Smooth muscle cell (in vitro differentiated cells): Measurements from ENCODE around the gene NEAT1. TPM values are rescaled to one million over a fixed set of nuclear protein-coding genes. Genes with fewer than 3 reads are reported as not detected.
"Not testable (repeated sequence)": the region's sequence is repeated elsewhere in the genome, so short reads cannot be mapped to it uniquely, and the experiment has no call there.

Experiments
- DNase-seq: peaks from one replicate; lab custom pipeline; 2025; ENCODE audit not compliant: unreplicated experiment; lab: John Stamatoyannopoulos, UW
- H2AFZ ChIP-seq: fragments of 200-600 bp; sonication (generic); 2 replicates; pipeline ENCODE4 v1.6.0; 2016; ENCODE audit warnings: antibody characterized with exemption, low read depth, mild to moderate bottlenecking
- H3F3A ChIP-seq: fragments of 200-600 bp; sonication (generic); 2 replicates; pipeline ENCODE4 v1.6.0; 2017; ENCODE audit warnings: antibody characterized with exemption, low read depth
- H3K27ac ChIP-seq: fragments of 200-600 bp; sonication (generic); 2 replicates; pipeline ENCODE4 v1.5.1; 2016; ENCODE audit warnings: low read depth, mild to moderate bottlenecking
- H3K27me3 ChIP-seq: fragments of 200-600 bp; sonication (generic); 2 replicates; pipeline ENCODE4 v1.6.1; 2016; ENCODE audit warnings: low read depth, mild to moderate bottlenecking
- H3K36me3 ChIP-seq: fragments of 200-600 bp; sonication (generic); 2 replicates; pipeline ENCODE4 v1.5.1; 2016; ENCODE audit warnings: low read depth
- H3K4me1 ChIP-seq: fragments of 200-600 bp; sonication (generic); 2 replicates; pipeline ENCODE4 v1.5.1; 2016; ENCODE audit warnings: low read depth
- H3K4me2 ChIP-seq: fragments of 200-600 bp; sonication (generic); 2 replicates; pipeline ENCODE4 v1.6.0; 2016; ENCODE audit warnings: mild to moderate bottlenecking
- H3K4me3 ChIP-seq: fragments of 200-600 bp; sonication (generic); 2 replicates; pipeline ENCODE4 v1.5.1; 2016; ENCODE audit warnings: mild to moderate bottlenecking
- H3K79me2 ChIP-seq: fragments of 200-600 bp; sonication (generic); 2 replicates; pipeline ENCODE4 v1.6.0; 2016; ENCODE audit warnings: low read depth, mild to moderate bottlenecking
- H3K9ac ChIP-seq: fragments of 200-600 bp; sonication (generic); 2 replicates; pipeline ENCODE4 v1.6.0; 2016; ENCODE audit warnings: low read depth
- H3K9me3 ChIP-seq: fragments of 200-600 bp; sonication (generic); replicated peaks from 2 replicates; pipeline ENCODE4 v1.5.1; 2016; ENCODE audit warnings: low read depth
- H4K20me1 ChIP-seq: fragments of 200-600 bp; sonication (generic); 2 replicates; pipeline ENCODE4 v1.6.0; 2016; ENCODE audit warnings: low read depth
- CTCF ChIP-seq: fragments of 200-600 bp; sonication (generic); IDR thresholded peaks from 2 replicates; pipeline ENCODE4 v1.5.1; 2017; ENCODE audit warnings: borderline replicate concordance, mild to moderate bottlenecking, antibody characterized with exemption; ENCODE audit not compliant: insufficient read depth, poor library complexity, severe bottlenecking
- WGBS: methylation state at CpG from one replicate; pipeline ENCODE4 v1.1.7; 2016; ENCODE audit warnings: low lambda C conversion rate; 5-methylcytosine and 5-hydroxymethylcytosine counted together
- polyA plus RNA-seq: library from polyadenylated mRNA; unstranded; fragments of >200 nt; fragmentation: Nextera tagmentation; extraction: Ambion mirVana; gene quantifications from 2 replicates; pipeline ENCODE4 v1.2.1, GENCODE V29; 2016
- total RNA-seq: library from RNA; depleted of rRNA; stranded (reverse); fragments of >200 nt; gene quantifications from 2 replicates; pipeline ENCODE4 v1.2.3, GENCODE V29; 2014

The NEAT1 gene
- total and polyA plus RNA-seq, 2 experiments from 2014 or later: 14.9 to 155 TPM

GRCh38 chr11:65454311-65454695, 31.7 kb downstream of the NEAT1 start:
- 53% methylated on average over 10 of the region's 10 CpGs for WGBS
- Histone ChIP-seq H3K4me1 (peaks cover 5% of the 10 kb centered on the region), H3K79me2 (peaks cover 32% of the 10 kb centered on the region), H4K20me1 (no peaks in the 10 kb centered on the region), H2AFZ (no peak overlapping the region), H3K9me3 (no peaks in the 10 kb centered on the region), H3K36me3 (no peaks in the 10 kb centered on the region), H3K4me3 (peak overlapping the region; percentile 53), H3K27ac (peak overlapping the region; percentile 74), H3F3A (peaks cover 8% of the 10 kb centered on the region), H3K27me3 (no peaks in the 10 kb centered on the region), H3K9ac (peak overlapping the region; percentile 46), H3K4me2 (peak overlapping the region; percentile 84)
- TF ChIP-seq CTCF: no peak
- no peak for DNase-seq

GRCh38 chr11:65454696-65455456, 32.3 kb downstream of the NEAT1 start:
- DNase-seq: peak; percentile 65
- no peaks in the 10 kb centered on the region for H3K9me3 ChIP-seq
- no peaks in the 10 kb centered on the region for H3K36me3 ChIP-seq
- H3K27me3 ChIP-seq: no peaks in the 10 kb centered on the region
- H2AFZ ChIP-seq: no peak overlapping the region
- peak overlapping the region; percentile 67 for H3K9ac ChIP-seq
- no peak for TF ChIP-seq CTCF
- peak overlapping the region; percentile 84 for H3K4me2 ChIP-seq
- peaks cover 5% of the 10 kb centered on the region for H3K4me1 ChIP-seq
- H3K4me3 ChIP-seq: peak overlapping the region; percentile 53
- no peaks in the 10 kb centered on the region for H4K20me1 ChIP-seq
- peak overlapping the region; percentile 74 for H3K27ac ChIP-seq
- peaks cover 8% of the 10 kb centered on the region for H3F3A ChIP-seq
- peaks cover 32% of the 10 kb centered on the region for H3K79me2 ChIP-seq
- 14% methylated on average over 46 of the region's 47 CpGs for WGBS

- DNase-seq: no peak
- WGBS: 93% methylated on average over 3 of the region's 3 CpGs
- Histone ChIP-seq H3K27me3 (no peaks in the 10 kb centered on the region), H3F3A (peaks cover 8% of the 10 kb centered on the region), H3K4me2 (peak overlapping the region; percentile 37), H3K4me1 (peaks cover 5% of the 10 kb centered on the region), H3K9ac (no peak overlapping the region), H3K36me3 (no peaks in the 10 kb centered on the region), H3K4me3 (no peak overlapping the region), H3K79me2 (peaks cover 38% of the 10 kb centered on the region), H2AFZ (no peak overlapping the region), H4K20me1 (no peaks in the 10 kb centered on the region), H3K9me3 (no peaks in the 10 kb centered on the region), H3K27ac (no peak overlapping the region)
- no peak for TF ChIP-seq CTCF
Measured at GRCh38 chr11:65456418-65456817, 33.8 kb downstream of the NEAT1 start.

GRCh38 chr11:65459552-65459951, 37.0 kb downstream of the NEAT1 start:
- no peak for TF ChIP-seq CTCF
- Histone ChIP-seq H3K4me1 (peaks cover 5% of the 10 kb centered on the region), H3K9ac (no peak overlapping the region), H4K20me1 (no peaks in the 10 kb centered on the region), H3K27me3 (no peaks in the 10 kb centered on the region), H2AFZ (no peak overlapping the region), H3F3A (peaks cover 4% of the 10 kb centered on the region), H3K79me2 (peaks cover 44% of the 10 kb centered on the region), H3K9me3 (no peaks in the 10 kb centered on the region), H3K27ac (no peak overlapping the region), H3K4me3 (no peak overlapping the region), H3K4me2 (no peak overlapping the region), H3K36me3 (no peaks in the 10 kb centered on the region)
- WGBS: 26% methylated on average over 7 of the region's 7 CpGs
- no peak for DNase-seq

GRCh38 chr11:65465471-65465870, 42.9 kb downstream of the NEAT1 start:
- not testable (repeated sequence) for H3K4me1 ChIP-seq, H4K20me1 ChIP-seq, H3K9me3 ChIP-seq, H3K36me3 ChIP-seq, H3K27ac ChIP-seq, H3F3A ChIP-seq, DNase-seq, H3K4me2 ChIP-seq, H3K27me3 ChIP-seq, H2AFZ ChIP-seq, H3K4me3 ChIP-seq, H3K9ac ChIP-seq
- peaks cover 30% of the 10 kb centered on the region for H3K79me2 ChIP-seq
- 93% methylated on average over 18 of the region's 18 CpGs for WGBS
